ENCODE measurements around the gene AKNAD1.

- TF ChIP-seq, protein P1, sequence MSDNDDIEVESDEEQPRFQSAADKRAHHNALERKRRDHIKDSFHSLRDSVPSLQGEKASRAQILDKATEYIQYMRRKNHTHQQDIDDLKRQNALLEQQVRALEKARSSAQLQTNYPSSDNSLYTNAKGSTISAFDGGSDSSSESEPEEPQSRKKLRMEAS (IDR thresholded peaks at IDR 0.05; ENCODE audit: low read depth, low read length) = no peak
- no peak for TF ChIP-seq ZZZ3 (IDR thresholded peaks at IDR 0.05; ENCODE audit: control insufficient read depth, insufficient read length, low read depth)
- no peak for TF ChIP-seq RAD21 (IDR thresholded peaks at IDR 0.05; ENCODE audit: insufficient read depth, low read depth, low read length)
- no peak for TF ChIP-seq RCOR1 (conservative IDR thresholded peaks at IDR 0.05; ENCODE audit: low read depth, low read length)
- no peak for TF ChIP-seq REST (IDR thresholded peaks at IDR 0.05; ENCODE audit: low read depth, low read length)
- TF ChIP-seq FOXM1 (IDR thresholded peaks at IDR 0.05; ENCODE audit: low read depth, low read length) = no peak
- no peak for TF ChIP-seq CTCF (IDR thresholded peaks at IDR 0.05 in 2 of 3, conservative IDR thresholded peaks at IDR 0.05 in 1 of 3; ENCODE audit: control insufficient read depth in 2 of 3, extremely low read depth in 1 of 3, insufficient read depth in 1 of 3, low read depth in 3 of 3, low read length in 3 of 3)
- TF ChIP-seq, protein P2, sequence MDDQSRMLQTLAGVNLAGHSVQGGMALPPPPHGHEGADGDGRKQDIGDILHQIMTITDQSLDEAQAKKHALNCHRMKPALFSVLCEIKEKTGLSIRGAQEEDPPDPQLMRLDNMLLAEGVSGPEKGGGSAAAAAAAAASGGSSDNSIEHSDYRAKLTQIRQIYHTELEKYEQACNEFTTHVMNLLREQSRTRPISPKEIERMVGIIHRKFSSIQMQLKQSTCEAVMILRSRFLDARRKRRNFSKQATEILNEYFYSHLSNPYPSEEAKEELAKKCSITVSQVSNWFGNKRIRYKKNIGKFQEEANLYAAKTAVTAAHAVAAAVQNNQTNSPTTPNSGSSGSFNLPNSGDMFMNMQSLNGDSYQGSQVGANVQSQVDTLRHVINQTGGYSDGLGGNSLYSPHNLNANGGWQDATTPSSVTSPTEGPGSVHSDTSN (IDR thresholded peaks at IDR 0.05; ENCODE audit: insufficient replicate concordance, low read depth, low read length) = no peak
- no peak for TF ChIP-seq SMC3 (IDR thresholded peaks at IDR 0.05; ENCODE audit: borderline replicate concordance, low read length)
Measured at GRCh38 chr1:108813326-108813725, 43.6 kb downstream of the AKNAD1 start.

Measured in GM12878 (cell line).